H1 (cell line): ENCODE measurements around the gene GPR87. TPM values are rescaled to one million over a fixed set of nuclear protein-coding genes. Genes with fewer than 3 reads are reported as not detected.

Experiments used
- ASH2L ChIP-seq: fragments of 200-600, 300-600 bp; sonication (generic); IDR thresholded peaks from one replicate; pipeline ENCODE4 v1.7.1; 2017; ENCODE audit warnings: low read length
- CHD7 ChIP-seq: fragments of 300-600 bp; sonication (generic); IDR thresholded peaks from 2 replicates; pipeline ENCODE4 v1.7.1; 2012; ENCODE audit warnings: low read length, moderate library complexity, mild to moderate bottlenecking, inconsistent platforms; ENCODE audit not compliant: insufficient replicate concordance
- CREB1 ChIP-seq: IDR thresholded peaks from 2 replicates; pipeline ENCODE4 v1.6.1; 2012; ENCODE audit warnings: inconsistent platforms
- EP300 ChIP-seq, 2 experiments: IDR thresholded peaks; 1 replicate in 1 of 2; 2 replicates in 1 of 2; pipeline ENCODE4 v1.6.1; 2011 to 2012; ENCODE audit warnings: low read depth in 2 of 2, low read length in 2 of 2, mild to moderate bottlenecking in 2 of 2, borderline replicate concordance in 1 of 2, inconsistent platforms in 1 of 2, moderate library complexity in 1 of 2
- FOSL1 ChIP-seq: IDR thresholded peaks from 2 replicates; pipeline ENCODE4 v1.6.1; 2011; ENCODE audit warnings: mild to moderate bottlenecking, low read depth, low read length, moderate library complexity; ENCODE audit not compliant: insufficient read depth
- HDAC6 ChIP-seq: IDR thresholded peaks from one replicate; pipeline ENCODE4 v1.7.1; 2012; ENCODE audit warnings: low read depth, mild to moderate bottlenecking, inconsistent platforms, low read length, moderate library complexity
- RXRA ChIP-seq: IDR thresholded peaks from 2 replicates; pipeline ENCODE4 v1.6.1; 2011; ENCODE audit warnings: low read depth, mild to moderate bottlenecking, low read length, moderate library complexity; ENCODE audit not compliant: insufficient read depth
- SP1 ChIP-seq: IDR thresholded peaks from 2 replicates; pipeline ENCODE4 v1.6.1; 2011; ENCODE audit warnings: low read depth, low read length
- SUZ12 ChIP-seq: fragments of 200-600 bp; sonication (generic); IDR thresholded peaks from 2 replicates; pipeline ENCODE4 v1.6.1; 2012; ENCODE audit warnings: mild to moderate bottlenecking, inconsistent platforms, low read length, moderate library complexity, mixed read lengths
- polyA plus RNA-seq, 7 experiments: library from polyadenylated mRNA; depleted of rRNA in 3 of 7; stranded (reverse) in 5 of 7; unstranded in 2 of 7; fragments of >200 nt in 5 of 7; fragments of 200-250 nt in 2 of 7; gene quantifications; 1 replicate in 5 of 7; 2 replicates in 1 of 7; 4 replicates in 1 of 7; pipeline versions ENCODE4 v1.2.1 to v1.2.3, GENCODE V29; 2011 to 2013; ENCODE audit warnings: missing spikeins in 2 of 7, mixed read lengths in 2 of 7
- total RNA-seq: library from RNA; stranded (reverse); fragmentation: NEBNext Ultra II Directional; extraction: Animal tissue kit (Norgen Biotek cat#: 25700); gene quantifications from 2 replicates; pipeline ENCODE4 v1.2.1, GENCODE V29; 2021

GPR87 gene
- total and polyA plus RNA-seq, 2 of the 8 experiments (the other 6 are each of a cell fraction or from before 2014, with no cell fraction given), result 0.05 TPM; not detected in 1

DNA sequence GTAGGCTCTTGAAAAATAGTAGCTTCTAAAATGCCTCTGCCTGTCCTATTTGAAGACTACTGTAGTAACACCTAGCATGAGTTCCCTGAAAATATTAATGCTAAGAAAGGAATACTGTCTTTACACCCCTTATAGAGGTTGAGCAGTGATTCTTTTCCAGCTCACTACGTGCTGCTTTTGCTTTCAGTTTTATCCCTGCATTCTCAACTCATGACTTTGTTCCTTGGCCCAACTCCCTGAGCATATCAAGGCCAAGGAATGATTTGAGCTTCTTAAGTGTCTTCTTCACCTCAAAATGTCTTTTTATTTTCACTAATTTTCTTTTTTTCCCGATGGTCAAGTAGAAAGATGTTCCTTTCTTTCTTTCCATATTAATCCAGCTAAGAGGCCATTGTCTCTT is 29.2 kb upstream of the GPR87 start (continued):
- TF ChIP-seq CHD7 (no peak), EP300 (IDR thresholded peaks at IDR 0.05; ENCODE audit: borderline replicate concordance in 1 of 2, low read depth in 2 of 2, low read length in 2 of 2) (no peak), CREB1 (no peak), ASH2L (no peak), SP1 (no peak), SUZ12 (no peak), RXRA (no peak), FOSL1 (no peak), HDAC6 (no peak)
